ENCODE measurements around the gene LRRC40. TPM values are rescaled to one million over a fixed set of nuclear protein-coding genes. Genes with fewer than 3 reads are reported as not detected.

The LRRC40 gene
- total RNA-seq, 1 donor from 2014 or later: 10.3 TPM

- Histone ChIP-seq H3K36me3 (peaks cover 100% of the 10 kb centered on the region), H3K9me3 (no peaks in the 10 kb centered on the region), H3K27me3 (no peaks in the 10 kb centered on the region), H3K27ac (no peak overlapping the region), H3K4me3 (no peak overlapping the region), H3K4me1 (no peaks in the 10 kb centered on the region)
- no peak for TF ChIP-seq CTCF (IDR thresholded peaks at IDR 0.05)
- no peak for DNase-seq
- ATAC-seq: no peak
- intact Hi-C loops (cut with DNase I): loop anchor here (10.0 kb wide), 1 partner anchor 840 kb away; no protein-coding TSS in a partner anchor
Observed at GRCh38 chr1:70234733-70235132, 29.4 kb upstream of the LRRC40 start.

- Histone ChIP-seq H3K27ac (no peak overlapping the region), H3K4me3 (no peak overlapping the region), H3K27me3 (no peaks in the 10 kb centered on the region), H3K36me3 (peaks cover 88% of the 10 kb centered on the region), H3K9me3 (no peaks in the 10 kb centered on the region), H3K4me1 (peaks cover 15% of the 10 kb centered on the region)
- TF ChIP-seq CTCF (IDR thresholded peaks at IDR 0.05): no peak
- intact Hi-C loops (cut with DNase I): loop anchor here (10.0 kb wide), 1 partner anchor 843 kb away; no protein-coding TSS in a partner anchor
- ATAC-seq (no peak), DNase-seq (no peak)
Observed at GRCh38 chr1:70231475-70231874, 26.1 kb upstream of the LRRC40 start.

GRCh38 chr1:70228670-70229069 is 23.3 kb upstream of the LRRC40 start:
- no peak for ATAC-seq
- H3K27me3 ChIP-seq: no peaks in the 10 kb centered on the region
- no peak for TF ChIP-seq CTCF (IDR thresholded peaks at IDR 0.05)
- DNase-seq: no peak
- H3K36me3 ChIP-seq: peaks cover 81% of the 10 kb centered on the region
- H3K4me3 ChIP-seq: no peak overlapping the region
- no peak overlapping the region for H3K27ac ChIP-seq
- intact Hi-C loops (cut with DNase I): no loop called here
- H3K9me3 ChIP-seq: no peaks in the 10 kb centered on the region
- H3K4me1 ChIP-seq: peaks cover 33% of the 10 kb centered on the region

- H3K4me3 ChIP-seq: no peak overlapping the region
- peaks cover 45% of the 10 kb centered on the region for H3K4me1 ChIP-seq
- no peak for TF ChIP-seq CTCF (IDR thresholded peaks at IDR 0.05)
- peaks cover 78% of the 10 kb centered on the region for H3K36me3 ChIP-seq
- intact Hi-C loops (cut with DNase I): no loop called here
- H3K27ac ChIP-seq: no peak overlapping the region
- H3K27me3 ChIP-seq: no peaks in the 10 kb centered on the region
- ATAC-seq (no peak), DNase-seq (no peak)
- no peaks in the 10 kb centered on the region for H3K9me3 ChIP-seq
Observed at GRCh38 chr1:70227439-70227838, 22.1 kb upstream of the LRRC40 start.

GRCh38 chr1:70224954-70225353 is 19.6 kb upstream of the LRRC40 start:
- no peak overlapping the region for H3K4me3 ChIP-seq
- DNase-seq (no peak), ATAC-seq (no peak)
- H3K27ac ChIP-seq: no peak overlapping the region
- H3K4me1 ChIP-seq: peaks cover 53% of the 10 kb centered on the region
- no peak for TF ChIP-seq CTCF (IDR thresholded peaks at IDR 0.05)
- intact Hi-C loops (cut with DNase I): no loop called here
- no peaks in the 10 kb centered on the region for H3K27me3 ChIP-seq
- H3K9me3 ChIP-seq: no peaks in the 10 kb centered on the region
- peaks cover 53% of the 10 kb centered on the region for H3K36me3 ChIP-seq

GRCh38 chr1:70222716-70223235 is 17.4 kb upstream of the LRRC40 start:
- peak overlapping the region; percentile 97 for H3K27ac ChIP-seq
- no peak for TF ChIP-seq CTCF (IDR thresholded peaks at IDR 0.05)
- intact Hi-C loops (cut with DNase I): no loop called here

More at GRCh38 chr1:70222716-70223235, 17.4 kb upstream of the LRRC40 start:
- no peak for DNase-seq
- Histone ChIP-seq H3K36me3 (peaks cover 31% of the 10 kb centered on the region), H3K9me3 (no peaks in the 10 kb centered on the region), H3K4me1 (peaks cover 51% of the 10 kb centered on the region), H3K27me3 (no peaks in the 10 kb centered on the region), H3K4me3 (peak overlapping the region; percentile 80)
- ATAC-seq: no peak
